Lower leg skin (tissue), 3 donors: ENCODE measurements around the gene USP35.

Experiments used
- POLR2A ChIP-seq, 2 donors: fragments of 450-650 bp; IDR thresholded peaks; one replicate each; pipeline ENCODE4 v1.6.1; 2016 to 2017; ENCODE audit warnings: antibody characterized with exemption in 2 of 2, mild to moderate bottlenecking in 1 of 2, moderate library complexity in 1 of 2
- TF ChIP-seq, protein P1 (sequence below), 3 donors: fragments of 450-650 bp; IDR thresholded peaks; one replicate each; pipeline ENCODE4 v1.5.1; 2016; ENCODE audit warnings: antibody characterized with exemption in 3 of 3, mild to moderate bottlenecking in 3 of 3, moderate library complexity in 2 of 3

DNA sequence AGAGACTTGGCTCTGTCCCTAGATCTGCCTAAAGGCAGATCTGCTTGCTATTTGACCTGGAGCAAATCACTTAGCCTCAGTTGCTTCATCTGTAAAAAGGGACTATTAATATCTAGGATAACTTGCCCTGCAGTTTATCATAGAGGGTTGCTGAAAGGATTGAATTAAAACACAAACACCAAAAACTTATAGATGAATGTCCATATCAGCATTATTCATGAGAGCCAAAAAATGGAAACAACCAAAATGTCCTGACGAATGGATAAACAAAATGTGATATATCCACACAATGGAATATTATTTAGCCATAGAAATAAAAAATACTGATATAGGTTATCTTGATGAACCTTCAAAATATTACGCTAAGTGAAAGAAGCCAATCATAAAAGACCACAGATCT is 67.2 kb downstream of the USP35 start:
- no peak for TF ChIP-seq POLR2A (IDR thresholded peaks at IDR 0.05)
- TF ChIP-seq, protein P1, sequence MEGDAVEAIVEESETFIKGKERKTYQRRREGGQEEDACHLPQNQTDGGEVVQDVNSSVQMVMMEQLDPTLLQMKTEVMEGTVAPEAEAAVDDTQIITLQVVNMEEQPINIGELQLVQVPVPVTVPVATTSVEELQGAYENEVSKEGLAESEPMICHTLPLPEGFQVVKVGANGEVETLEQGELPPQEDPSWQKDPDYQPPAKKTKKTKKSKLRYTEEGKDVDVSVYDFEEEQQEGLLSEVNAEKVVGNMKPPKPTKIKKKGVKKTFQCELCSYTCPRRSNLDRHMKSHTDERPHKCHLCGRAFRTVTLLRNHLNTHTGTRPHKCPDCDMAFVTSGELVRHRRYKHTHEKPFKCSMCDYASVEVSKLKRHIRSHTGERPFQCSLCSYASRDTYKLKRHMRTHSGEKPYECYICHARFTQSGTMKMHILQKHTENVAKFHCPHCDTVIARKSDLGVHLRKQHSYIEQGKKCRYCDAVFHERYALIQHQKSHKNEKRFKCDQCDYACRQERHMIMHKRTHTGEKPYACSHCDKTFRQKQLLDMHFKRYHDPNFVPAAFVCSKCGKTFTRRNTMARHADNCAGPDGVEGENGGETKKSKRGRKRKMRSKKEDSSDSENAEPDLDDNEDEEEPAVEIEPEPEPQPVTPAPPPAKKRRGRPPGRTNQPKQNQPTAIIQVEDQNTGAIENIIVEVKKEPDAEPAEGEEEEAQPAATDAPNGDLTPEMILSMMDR (IDR thresholded peaks at IDR 0.05) = no peak
